Neutrophil (primary cell): Measurements from ENCODE around the gene HS1BP3.

Experiments
- H3K27ac ChIP-seq: fragments of 200-600 bp; sonication (generic); 2 replicates; pipeline ENCODE4 v1.5.1; 2016; ENCODE audit warnings: mild to moderate bottlenecking, moderate library complexity
- H3K27me3 ChIP-seq: fragments of 200-600 bp; sonication (generic); 2 replicates; pipeline ENCODE4 v1.6.0; 2016; ENCODE audit warnings: mild to moderate bottlenecking
- H3K36me3 ChIP-seq: fragments of 200-600 bp; sonication (generic); 2 replicates; pipeline ENCODE4 v1.5.1; 2017
- H3K4me1 ChIP-seq, 2 experiments: fragments of 200-600 bp in 1 of 2; sonication (generic) in 1 of 2; 1 replicate in 1 of 2; 2 replicates in 1 of 2; pipeline versions ENCODE4 v1.5.1 to v1.6.1; 2013 to 2016; ENCODE audit warnings: low read depth in 1 of 2, low read length in 1 of 2, mild to moderate bottlenecking in 1 of 2, moderate library complexity in 1 of 2; ENCODE audit not compliant: control insufficient read depth in 1 of 2, insufficient read depth in 1 of 2
- H3K4me3 ChIP-seq, 2 experiments: fragments of 200-600 bp in 1 of 2; sonication (generic) in 1 of 2; 1 replicate in 1 of 2; 2 replicates in 1 of 2; pipeline ENCODE4 v1.5.1; 2013 to 2016; ENCODE audit warnings: low read depth in 1 of 2, low read length in 1 of 2, mild to moderate bottlenecking in 1 of 2, moderate library complexity in 1 of 2
- H3K9me3 ChIP-seq: fragments of 200-600 bp; sonication (generic); 2 replicates; pipeline ENCODE4 v1.5.1; 2016
- TF ChIP-seq, protein P1 (sequence below): fragments of 200-600 bp; sonication (generic); IDR thresholded peaks from 2 replicates; pipeline ENCODE4 v1.5.1; 2016; ENCODE audit warnings: antibody characterized with exemption

HS1BP3 gene, protein sequence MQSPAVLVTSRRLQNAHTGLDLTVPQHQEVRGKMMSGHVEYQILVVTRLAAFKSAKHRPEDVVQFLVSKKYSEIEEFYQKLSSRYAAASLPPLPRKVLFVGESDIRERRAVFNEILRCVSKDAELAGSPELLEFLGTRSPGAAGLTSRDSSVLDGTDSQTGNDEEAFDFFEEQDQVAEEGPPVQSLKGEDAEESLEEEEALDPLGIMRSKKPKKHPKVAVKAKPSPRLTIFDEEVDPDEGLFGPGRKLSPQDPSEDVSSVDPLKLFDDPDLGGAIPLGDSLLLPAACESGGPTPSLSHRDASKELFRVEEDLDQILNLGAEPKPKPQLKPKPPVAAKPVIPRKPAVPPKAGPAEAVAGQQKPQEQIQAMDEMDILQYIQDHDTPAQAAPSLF

DNA sequence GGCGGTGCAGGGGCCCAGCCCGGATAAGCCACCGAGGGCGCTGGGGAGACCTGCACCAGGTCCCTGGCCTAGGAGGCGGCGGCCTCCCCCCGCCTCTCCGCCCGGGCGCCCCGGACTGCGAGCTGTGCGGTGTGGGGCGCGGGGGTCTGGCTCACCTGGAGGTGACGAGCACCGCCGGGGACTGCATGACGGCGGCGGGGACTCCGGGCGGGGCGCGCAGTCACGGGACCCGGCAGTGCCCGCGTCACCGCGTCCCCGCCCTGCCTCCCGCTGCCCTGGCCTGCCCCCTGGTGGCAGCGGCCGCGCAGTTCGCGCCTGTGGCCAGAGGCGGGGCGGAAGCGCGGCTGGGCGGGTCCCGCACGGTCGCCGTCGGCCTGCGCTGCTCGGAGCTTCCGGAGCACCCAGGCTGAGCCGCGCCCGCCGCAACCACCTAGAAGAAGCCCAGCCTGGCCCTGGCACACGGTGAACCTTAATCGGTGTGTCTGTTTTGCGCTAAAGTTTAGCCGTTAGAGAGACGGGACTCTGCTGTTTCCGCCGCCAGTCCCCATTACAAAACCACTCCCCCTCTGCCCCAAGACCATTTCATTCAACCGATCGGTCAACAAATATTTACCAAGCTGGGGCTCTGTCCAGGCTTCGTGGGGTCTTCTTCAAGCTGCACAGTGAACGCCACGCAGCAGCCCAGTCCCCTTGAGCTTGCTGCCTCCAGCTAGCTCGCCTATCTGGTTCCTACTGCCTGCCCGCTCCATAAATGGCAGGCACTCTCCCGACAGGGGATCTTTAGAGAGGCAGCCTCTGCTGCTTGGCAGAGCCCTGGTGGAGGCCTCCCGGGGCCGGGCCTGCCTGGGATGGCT lies at the start of gene HS1BP3:
TSS of gene HS1BP3 (minus strand) at position 222 of the 854 bp plus-strand sequence. CDS start at position 187, 35 bp downstream.
- H3K27me3 ChIP-seq: no peaks in the 10 kb centered on the region
- peaks cover 6% of the 10 kb centered on the region for H3K36me3 ChIP-seq
- H3K4me1 ChIP-seq: peaks cover 42 to 57% of the 10 kb centered on the region in 2 experiments
- H3K4me3 ChIP-seq: peak within 1 kb of the TSS; percentile 87 to 89
- H3K27ac ChIP-seq: peak within 1 kb of the TSS; percentile 93
- no peaks in the 10 kb centered on the region for H3K9me3 ChIP-seq
- TF ChIP-seq, protein P1, sequence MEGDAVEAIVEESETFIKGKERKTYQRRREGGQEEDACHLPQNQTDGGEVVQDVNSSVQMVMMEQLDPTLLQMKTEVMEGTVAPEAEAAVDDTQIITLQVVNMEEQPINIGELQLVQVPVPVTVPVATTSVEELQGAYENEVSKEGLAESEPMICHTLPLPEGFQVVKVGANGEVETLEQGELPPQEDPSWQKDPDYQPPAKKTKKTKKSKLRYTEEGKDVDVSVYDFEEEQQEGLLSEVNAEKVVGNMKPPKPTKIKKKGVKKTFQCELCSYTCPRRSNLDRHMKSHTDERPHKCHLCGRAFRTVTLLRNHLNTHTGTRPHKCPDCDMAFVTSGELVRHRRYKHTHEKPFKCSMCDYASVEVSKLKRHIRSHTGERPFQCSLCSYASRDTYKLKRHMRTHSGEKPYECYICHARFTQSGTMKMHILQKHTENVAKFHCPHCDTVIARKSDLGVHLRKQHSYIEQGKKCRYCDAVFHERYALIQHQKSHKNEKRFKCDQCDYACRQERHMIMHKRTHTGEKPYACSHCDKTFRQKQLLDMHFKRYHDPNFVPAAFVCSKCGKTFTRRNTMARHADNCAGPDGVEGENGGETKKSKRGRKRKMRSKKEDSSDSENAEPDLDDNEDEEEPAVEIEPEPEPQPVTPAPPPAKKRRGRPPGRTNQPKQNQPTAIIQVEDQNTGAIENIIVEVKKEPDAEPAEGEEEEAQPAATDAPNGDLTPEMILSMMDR: peak; percentile 100

DNA sequence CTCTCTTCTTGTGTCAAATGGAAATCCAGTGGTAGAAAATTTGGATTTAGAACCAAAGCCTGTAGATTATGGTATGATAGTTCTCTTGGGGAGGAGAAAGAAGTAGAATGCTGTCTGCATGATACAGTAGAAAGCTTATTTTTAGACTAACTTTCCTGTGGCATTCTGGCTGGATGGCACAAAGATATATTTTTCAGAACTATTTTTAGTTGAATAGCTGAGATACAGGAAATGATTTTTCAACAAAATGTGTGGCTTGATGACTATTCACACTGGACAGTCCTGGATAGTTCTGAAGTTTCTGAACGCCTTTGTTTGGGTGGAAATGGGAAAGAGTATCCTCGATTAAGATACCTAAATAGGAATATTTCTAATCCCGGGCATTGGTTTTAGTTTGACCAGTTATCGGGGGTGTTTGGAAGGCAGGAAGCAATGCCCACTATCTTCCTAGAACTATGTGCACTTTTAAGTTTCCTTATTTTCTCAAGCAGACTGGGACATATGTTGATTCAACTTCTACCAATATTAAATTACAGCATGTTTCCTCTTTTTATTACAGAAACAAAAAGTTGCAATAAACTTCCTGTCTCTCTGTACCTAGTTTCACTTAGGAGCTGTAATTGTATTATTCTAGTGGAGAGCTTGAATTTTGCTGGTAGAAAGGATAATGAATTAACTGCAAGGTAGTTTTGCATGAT lies 48.2 kb upstream of the HS1BP3 start:
- peaks cover 19 to 29% of the 10 kb centered on the region in 2 experiments for H3K4me1 ChIP-seq
- peak overlapping the region; percentile 75 for H3K27ac ChIP-seq
- H3K27me3 ChIP-seq: no peaks in the 10 kb centered on the region
- TF ChIP-seq, protein P1: no peak
- no peak overlapping the region for H3K4me3 ChIP-seq
- no peaks in the 10 kb centered on the region for H3K9me3 ChIP-seq
- H3K36me3 ChIP-seq: no peaks in the 10 kb centered on the region

GRCh38 chr2:20697322-20697934 lies 46.5 kb upstream of the HS1BP3 start:
- Histone ChIP-seq H3K27me3 (no peaks in the 10 kb centered on the region), H3K27ac (no peak overlapping the region), H3K4me3 (no peak overlapping the region), H3K9me3 (no peaks in the 10 kb centered on the region), H3K4me1 (peaks cover 19 to 29% of the 10 kb centered on the region in 2 experiments), H3K36me3 (no peaks in the 10 kb centered on the region)
- TF ChIP-seq, protein P1: no peak

- Histone ChIP-seq H3K4me1 (peaks cover 19 to 29% of the 10 kb centered on the region in 2 experiments), H3K27me3 (no peaks in the 10 kb centered on the region), H3K9me3 (no peaks in the 10 kb centered on the region), H3K36me3 (no peaks in the 10 kb centered on the region), H3K4me3 (no peak overlapping the region), H3K27ac (no peak overlapping the region)
- TF ChIP-seq, protein P1: no peak
Measured at GRCh38 chr2:20696366-20696765, 45.5 kb upstream of the HS1BP3 start.

- no peaks in the 10 kb centered on the region for H3K36me3 ChIP-seq
- H3K9me3 ChIP-seq: no peaks in the 10 kb centered on the region
- no peak overlapping the region for H3K27ac ChIP-seq
- no peak overlapping the region for H3K4me3 ChIP-seq
- TF ChIP-seq, protein P1: no peak
- peaks cover 0 to under 1% of the 10 kb centered on the region in 2 experiments for H3K4me1 ChIP-seq
- no peaks in the 10 kb centered on the region for H3K27me3 ChIP-seq
Measured at GRCh38 chr2:20693317-20693716, 42.4 kb upstream of the HS1BP3 start.
